ENCODE data around the gene CCNE1. TPM values are rescaled to one million over a fixed set of nuclear protein-coding genes. Genes with fewer than 3 reads are reported as not detected.

CCNE1 gene
- total RNA-seq, 1 experiment from 2014 or later = 12.0 TPM

DNA sequence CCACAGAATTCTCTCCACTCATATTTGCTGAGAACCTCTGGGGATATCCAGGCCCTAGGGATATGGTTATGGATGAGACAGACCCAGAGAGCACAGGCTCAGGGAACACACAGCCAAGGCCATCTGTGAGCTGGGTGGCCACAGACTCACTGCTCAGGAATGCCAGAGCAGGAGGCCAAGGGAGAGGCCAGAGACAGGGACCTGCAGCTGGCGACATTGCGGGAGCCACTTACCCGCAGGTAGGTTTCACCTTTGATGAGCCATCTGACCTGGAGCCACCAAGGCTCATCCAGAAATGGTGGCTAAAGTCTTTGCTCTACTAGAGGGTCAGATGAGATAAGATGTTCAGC, 29.4 kb downstream of the CCNE1 start:
- no peak for DNase-seq (ENCODE audit: low spot score)
- TF ChIP-seq, protein P1, sequence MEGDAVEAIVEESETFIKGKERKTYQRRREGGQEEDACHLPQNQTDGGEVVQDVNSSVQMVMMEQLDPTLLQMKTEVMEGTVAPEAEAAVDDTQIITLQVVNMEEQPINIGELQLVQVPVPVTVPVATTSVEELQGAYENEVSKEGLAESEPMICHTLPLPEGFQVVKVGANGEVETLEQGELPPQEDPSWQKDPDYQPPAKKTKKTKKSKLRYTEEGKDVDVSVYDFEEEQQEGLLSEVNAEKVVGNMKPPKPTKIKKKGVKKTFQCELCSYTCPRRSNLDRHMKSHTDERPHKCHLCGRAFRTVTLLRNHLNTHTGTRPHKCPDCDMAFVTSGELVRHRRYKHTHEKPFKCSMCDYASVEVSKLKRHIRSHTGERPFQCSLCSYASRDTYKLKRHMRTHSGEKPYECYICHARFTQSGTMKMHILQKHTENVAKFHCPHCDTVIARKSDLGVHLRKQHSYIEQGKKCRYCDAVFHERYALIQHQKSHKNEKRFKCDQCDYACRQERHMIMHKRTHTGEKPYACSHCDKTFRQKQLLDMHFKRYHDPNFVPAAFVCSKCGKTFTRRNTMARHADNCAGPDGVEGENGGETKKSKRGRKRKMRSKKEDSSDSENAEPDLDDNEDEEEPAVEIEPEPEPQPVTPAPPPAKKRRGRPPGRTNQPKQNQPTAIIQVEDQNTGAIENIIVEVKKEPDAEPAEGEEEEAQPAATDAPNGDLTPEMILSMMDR (conservative IDR thresholded peaks at IDR 0.05; ENCODE audit: low read depth, low read length) = no peak
- no peak for TF ChIP-seq EZH2 (IDR thresholded peaks at IDR 0.05; ENCODE audit: borderline replicate concordance, low read depth, low read length, poor library complexity, severe bottlenecking)
- H3K9me3 ChIP-seq (ENCODE audit: low read depth, low read length, poor library complexity, severe bottlenecking) = no peaks in the 10 kb centered on the region
- intact Hi-C loops (cut with micrococcal nuclease; ENCODE audit: unreplicated experiment) = no loop called here
- no peak overlapping the region for H3K4me3 ChIP-seq (ENCODE audit: low read depth, low read length, poor library complexity, severe bottlenecking)
- POLR2A ChIA-PET (ENCODE audit: low non-redundant PET) = no interaction called here
- CTCF ChIA-PET = no interaction called here
- peaks cover 5% of the 10 kb centered on the region for H3K4me1 ChIP-seq (ENCODE audit: insufficient read depth, low read length, poor library complexity, severe bottlenecking)
- H3K27ac ChIP-seq (ENCODE audit: low read depth, low read length, poor library complexity, severe bottlenecking) = no peak overlapping the region
- H3K36me3 ChIP-seq (ENCODE audit: insufficient read depth, low read length, poor library complexity, severe bottlenecking) = no peaks in the 10 kb centered on the region
- H3K27me3 ChIP-seq (replicated peaks; ENCODE audit: insufficient read depth, low read depth, low read length, poor library complexity) = peaks cover 50% of the 10 kb centered on the region
- BruUV-seq (replicated peaks) = no TSS peak

GRCh38 chr19:29841559-29842367, 30.0 kb downstream of the CCNE1 start:
- no TSS peak for BruUV-seq (replicated peaks)
- peaks cover 50% of the 10 kb centered on the region for H3K27me3 ChIP-seq (replicated peaks; ENCODE audit: insufficient read depth, low read depth, low read length, poor library complexity)
- peak; percentile 13 for DNase-seq (ENCODE audit: low spot score)
- no peaks in the 10 kb centered on the region for H3K36me3 ChIP-seq (ENCODE audit: insufficient read depth, low read length, poor library complexity, severe bottlenecking)
- H3K27ac ChIP-seq (ENCODE audit: low read depth, low read length, poor library complexity, severe bottlenecking) = no peak overlapping the region
- H3K9me3 ChIP-seq (ENCODE audit: low read depth, low read length, poor library complexity, severe bottlenecking) = no peaks in the 10 kb centered on the region
- TF ChIP-seq, protein P1 (conservative IDR thresholded peaks at IDR 0.05; ENCODE audit: low read depth, low read length) = no peak
- no peak for TF ChIP-seq EZH2 (IDR thresholded peaks at IDR 0.05; ENCODE audit: borderline replicate concordance, low read depth, low read length, poor library complexity, severe bottlenecking)
- H3K4me3 ChIP-seq (ENCODE audit: low read depth, low read length, poor library complexity, severe bottlenecking) = no peak overlapping the region
- ChIA-PET CTCF (no interaction called here), POLR2A (ENCODE audit: low non-redundant PET) (no interaction called here)
- peaks cover 5% of the 10 kb centered on the region for H3K4me1 ChIP-seq (ENCODE audit: insufficient read depth, low read length, poor library complexity, severe bottlenecking)
- intact Hi-C loops (cut with micrococcal nuclease; ENCODE audit: unreplicated experiment) = no loop called here

DNA sequence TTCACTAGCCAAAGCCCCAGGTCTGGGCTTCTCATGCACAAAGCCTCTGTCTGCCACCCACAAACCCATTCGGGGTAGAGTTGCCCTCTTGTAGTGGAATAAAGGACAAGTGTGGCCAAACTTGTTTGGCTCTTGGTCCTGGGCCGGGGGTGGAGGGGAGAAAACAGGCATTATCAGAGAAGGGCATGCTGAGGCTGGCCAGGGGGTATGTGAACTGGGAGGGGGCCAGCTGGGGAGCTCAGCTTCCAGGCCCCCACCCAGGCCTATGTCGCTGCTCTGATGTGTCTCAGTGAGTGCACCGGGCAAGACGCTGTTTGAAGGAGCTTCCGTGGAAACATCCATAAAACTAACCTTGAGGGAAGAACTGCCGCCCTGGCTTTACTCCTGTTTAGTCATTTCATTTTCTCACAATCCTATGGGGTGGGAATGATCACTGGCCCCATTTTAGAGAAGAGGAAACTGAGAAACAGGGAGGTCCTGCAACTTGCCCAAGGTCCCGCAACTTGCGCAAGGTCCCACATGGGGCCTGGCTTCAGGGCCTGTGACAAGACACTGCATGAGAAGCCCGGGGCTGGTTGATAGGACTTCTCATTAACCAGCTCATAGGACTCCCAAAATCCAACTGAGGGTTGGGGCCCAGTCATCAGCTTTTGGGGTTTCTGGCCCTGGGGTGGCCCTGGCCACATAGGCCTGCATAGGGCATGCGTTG, 30.8 kb downstream of the CCNE1 start:
- Histone ChIP-seq H3K9me3 (ENCODE audit: low read depth, low read length, poor library complexity, severe bottlenecking) (no peaks in the 10 kb centered on the region), H3K27ac (ENCODE audit: low read depth, low read length, poor library complexity, severe bottlenecking) (no peak overlapping the region), H3K4me1 (ENCODE audit: insufficient read depth, low read length, poor library complexity, severe bottlenecking) (peaks cover 5% of the 10 kb centered on the region), H3K36me3 (ENCODE audit: insufficient read depth, low read length, poor library complexity, severe bottlenecking) (no peaks in the 10 kb centered on the region), H3K27me3 (replicated peaks; ENCODE audit: insufficient read depth, low read depth, low read length, poor library complexity) (peaks cover 57% of the 10 kb centered on the region), H3K4me3 (ENCODE audit: low read depth, low read length, poor library complexity, severe bottlenecking) (no peak overlapping the region)
- BruUV-seq (replicated peaks) = no TSS peak
- POLR2A ChIA-PET (ENCODE audit: low non-redundant PET) = no interaction called here
- DNase-seq (ENCODE audit: low spot score) = no peak
- CTCF ChIA-PET = no interaction called here
- TF ChIP-seq EZH2 (IDR thresholded peaks at IDR 0.05; ENCODE audit: borderline replicate concordance, low read depth, low read length, poor library complexity, severe bottlenecking) = no peak
- TF ChIP-seq, protein P1 (conservative IDR thresholded peaks at IDR 0.05; ENCODE audit: low read depth, low read length) = no peak
- intact Hi-C loops (cut with micrococcal nuclease; ENCODE audit: unreplicated experiment) = no loop called here

Measured in A673 (cell line).